ENCODE results near the gene ZYG11A. TPM values are rescaled to one million over a fixed set of nuclear protein-coding genes. Genes with fewer than 3 reads are reported as not detected.
"Not testable (repeated sequence)": the region's sequence is repeated elsewhere in the genome, so short reads cannot be mapped to it uniquely, and the experiment has no call there.

The ZYG11A gene
- not detected for total RNA-seq

DNA sequence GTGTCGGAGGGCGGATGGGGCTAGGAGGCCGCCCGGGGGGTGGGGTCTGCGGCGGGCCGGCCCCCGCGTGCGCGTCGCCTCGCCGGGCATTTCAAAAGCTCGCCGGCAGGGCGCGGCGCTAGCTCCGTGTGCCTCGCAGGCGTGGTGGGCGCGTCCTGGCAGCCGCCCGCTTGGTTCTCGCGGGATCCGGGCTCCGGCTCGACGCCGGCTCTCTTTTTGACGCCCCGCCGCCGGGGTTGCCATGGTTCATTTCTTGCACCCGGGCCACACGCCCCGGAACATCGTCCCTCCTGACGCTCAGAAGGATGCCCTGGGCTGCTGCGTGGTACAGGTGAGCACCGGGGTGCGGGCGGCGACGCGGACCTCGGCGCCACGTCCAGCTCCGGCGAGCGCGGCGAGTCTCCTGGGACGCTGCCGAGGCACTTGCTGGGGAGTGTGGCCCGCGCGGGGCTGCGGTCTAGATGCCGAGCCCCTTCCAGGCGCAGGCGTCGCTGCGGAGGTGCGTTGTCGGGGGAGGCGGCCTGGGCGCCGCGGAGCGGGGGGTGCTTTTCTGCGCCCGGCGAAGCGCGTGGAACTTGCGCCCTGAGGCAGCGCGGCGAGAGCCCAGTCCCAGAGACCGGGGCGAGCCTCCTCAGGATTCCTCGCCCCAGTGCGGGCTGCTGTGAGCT is at the start of gene ZYG11A:
Gene ZYG11A (plus strand): TSS at position 118 of the 668 bp plus-strand sequence. CDS start 124 bp downstream, at position 242.
- peaks cover 0 to 6% of the 10 kb centered on the region in 2 donors for H3K4me1 ChIP-seq
- H3K9me3 ChIP-seq = no peaks in the 10 kb centered on the region
- TF ChIP-seq, protein P1, sequence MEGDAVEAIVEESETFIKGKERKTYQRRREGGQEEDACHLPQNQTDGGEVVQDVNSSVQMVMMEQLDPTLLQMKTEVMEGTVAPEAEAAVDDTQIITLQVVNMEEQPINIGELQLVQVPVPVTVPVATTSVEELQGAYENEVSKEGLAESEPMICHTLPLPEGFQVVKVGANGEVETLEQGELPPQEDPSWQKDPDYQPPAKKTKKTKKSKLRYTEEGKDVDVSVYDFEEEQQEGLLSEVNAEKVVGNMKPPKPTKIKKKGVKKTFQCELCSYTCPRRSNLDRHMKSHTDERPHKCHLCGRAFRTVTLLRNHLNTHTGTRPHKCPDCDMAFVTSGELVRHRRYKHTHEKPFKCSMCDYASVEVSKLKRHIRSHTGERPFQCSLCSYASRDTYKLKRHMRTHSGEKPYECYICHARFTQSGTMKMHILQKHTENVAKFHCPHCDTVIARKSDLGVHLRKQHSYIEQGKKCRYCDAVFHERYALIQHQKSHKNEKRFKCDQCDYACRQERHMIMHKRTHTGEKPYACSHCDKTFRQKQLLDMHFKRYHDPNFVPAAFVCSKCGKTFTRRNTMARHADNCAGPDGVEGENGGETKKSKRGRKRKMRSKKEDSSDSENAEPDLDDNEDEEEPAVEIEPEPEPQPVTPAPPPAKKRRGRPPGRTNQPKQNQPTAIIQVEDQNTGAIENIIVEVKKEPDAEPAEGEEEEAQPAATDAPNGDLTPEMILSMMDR (IDR thresholded peaks at IDR 0.05 in 4 of 5, conservative IDR thresholded peaks at IDR 0.05 in 1 of 5) = peak in 1 of 5 experiments; percentile 28
- no peak for TF ChIP-seq POLR2A (IDR thresholded peaks at IDR 0.05)
- H3K27me3 ChIP-seq = peaks cover 20 to 39% (median 37%) of the 10 kb centered on the region in 3 donors
- intact Hi-C loops (cut with DNase I; ENCODE audit: low total_unique reads) (no loop called here), in situ Hi-C loops (cut with MboI; ENCODE audit: low sequenced_read_pairs in 4 of 4) (no loop called here)
- H3K36me3 ChIP-seq = no peaks in the 10 kb centered on the region
- peak within 1 kb of the TSS; percentile 36 to 61 (median 46) for H3K4me3 ChIP-seq
- H3K27ac ChIP-seq = no peak within 1 kb of the TSS
- DNase-seq (no peak), ATAC-seq (peak; percentile 30 to 47)

DNA sequence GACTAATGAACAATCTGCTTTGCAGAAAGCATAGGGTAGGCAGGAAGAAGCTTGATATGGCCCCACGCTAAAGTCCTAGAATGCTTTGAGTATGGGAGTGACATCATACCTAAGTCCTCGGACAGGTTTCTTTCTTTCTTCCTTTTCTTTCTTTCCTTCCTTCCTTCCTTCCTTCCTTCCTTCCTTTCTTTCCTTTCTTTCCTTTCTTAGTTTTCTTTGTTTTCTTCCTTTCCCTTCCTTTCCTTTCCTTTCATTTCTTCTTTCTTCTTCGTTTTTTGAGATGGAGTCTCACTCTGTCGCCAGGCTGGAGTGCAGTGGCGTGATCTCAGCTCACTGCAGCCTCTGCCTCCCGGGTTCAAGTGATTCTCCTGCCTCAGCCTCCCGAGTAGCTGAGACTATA is 48.8 kb upstream of the ZYG11A start:
- H3K27ac ChIP-seq; in situ Hi-C loops (cut with MboI; ENCODE audit: low sequenced_read_pairs in 4 of 4); H3K9me3 ChIP-seq; intact Hi-C loops (cut with DNase I; ENCODE audit: low total_unique reads); H3K4me1 ChIP-seq; H3K4me3 ChIP-seq; DNase-seq; ATAC-seq; H3K27me3 ChIP-seq: not testable (repeated sequence)
- H3K36me3 ChIP-seq = peaks cover 0 to 70% of the 10 kb centered on the region in 2 donors

DNA sequence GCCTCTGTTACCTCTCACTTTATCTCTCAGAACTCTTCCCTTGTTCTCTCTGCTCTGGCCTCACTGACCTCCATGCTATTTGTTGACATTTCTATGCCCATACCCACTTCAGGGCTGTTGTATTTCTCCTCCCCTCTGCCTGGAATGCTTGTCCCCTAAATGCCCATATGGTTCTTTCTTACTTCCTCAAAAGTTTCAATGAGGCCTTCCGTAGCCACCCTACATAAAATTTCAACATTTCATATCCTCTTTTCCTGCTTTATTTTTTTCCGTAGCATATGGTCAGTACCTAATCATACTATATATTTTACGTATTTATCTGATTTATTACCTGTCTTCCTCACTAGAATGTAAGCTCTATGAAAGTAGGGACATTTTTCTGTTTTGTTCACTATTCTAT is 47.1 kb upstream of the ZYG11A start:
- Histone ChIP-seq H3K4me1 (no peaks in the 10 kb centered on the region), H3K27me3 (no peaks in the 10 kb centered on the region), H3K4me3 (no peak overlapping the region), H3K36me3 (peaks cover 0 to 58% of the 10 kb centered on the region in 2 donors), H3K27ac (no peak overlapping the region), H3K9me3 (no peaks in the 10 kb centered on the region)
- in situ Hi-C loops (cut with MboI; ENCODE audit: low sequenced_read_pairs in 4 of 4) (no loop called here), intact Hi-C loops (cut with DNase I; ENCODE audit: low total_unique reads) (no loop called here)
- DNase-seq = no peak
- ATAC-seq = no peak
- TF ChIP-seq, protein P1 (IDR thresholded peaks at IDR 0.05 in 4 of 5, conservative IDR thresholded peaks at IDR 0.05 in 1 of 5) = no peak
- no peak for TF ChIP-seq POLR2A (IDR thresholded peaks at IDR 0.05)

DNA sequence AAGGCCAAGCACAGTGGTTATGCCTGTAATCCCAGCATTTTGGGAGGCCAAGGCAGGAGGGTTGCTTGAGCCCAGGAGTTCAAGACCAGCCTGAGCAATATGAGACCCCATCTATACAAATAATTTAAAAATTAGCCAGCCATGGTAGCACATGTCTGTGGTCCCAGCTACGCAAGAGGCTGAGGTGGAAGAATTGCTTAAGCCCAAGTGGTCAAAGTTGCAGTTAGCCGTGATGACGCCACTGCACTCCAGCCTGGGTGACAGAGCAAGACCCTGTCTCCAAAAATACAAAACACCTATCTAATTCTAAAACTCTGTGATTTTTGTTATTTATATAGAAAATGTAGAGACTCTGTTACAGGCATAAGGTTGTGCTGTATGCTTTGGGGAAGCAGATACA is 44.2 kb upstream of the ZYG11A start:
- in situ Hi-C loops (cut with MboI; ENCODE audit: low sequenced_read_pairs in 4 of 4) (no loop called here), intact Hi-C loops (cut with DNase I; ENCODE audit: low total_unique reads) (no loop called here)
- Histone ChIP-seq H3K27ac (no peak overlapping the region), H3K36me3 (peaks cover 0 to 56% of the 10 kb centered on the region in 2 donors), H3K9me3 (no peaks in the 10 kb centered on the region), H3K27me3 (no peaks in the 10 kb centered on the region), H3K4me3 (no peak overlapping the region), H3K4me1 (no peaks in the 10 kb centered on the region)
- DNase-seq = no peak
- TF ChIP-seq POLR2A (IDR thresholded peaks at IDR 0.05) = no peak
- TF ChIP-seq, protein P1 (IDR thresholded peaks at IDR 0.05 in 4 of 5, conservative IDR thresholded peaks at IDR 0.05 in 1 of 5) = no peak
- ATAC-seq = no peak

DNA sequence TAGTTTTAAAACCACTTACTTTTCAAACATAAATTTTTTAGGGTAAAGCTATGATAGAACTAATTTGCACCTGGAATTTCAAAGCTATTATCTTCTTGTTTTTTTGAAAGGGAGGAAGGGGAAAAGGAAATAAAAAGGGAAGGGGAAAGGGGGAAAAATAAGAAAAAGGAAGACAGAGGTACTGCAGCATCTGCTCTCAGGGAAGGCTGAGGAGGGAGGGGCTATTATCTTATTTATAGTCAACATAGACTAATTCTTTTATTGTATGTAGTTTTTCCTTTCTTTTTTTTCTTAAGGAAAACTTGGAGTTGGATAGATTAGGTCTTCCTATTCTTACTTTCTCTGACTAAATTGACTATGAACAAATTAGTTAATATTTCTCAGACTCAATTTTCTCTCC is 41.5 kb upstream of the ZYG11A start:
- Histone ChIP-seq H3K4me3 (no peak overlapping the region), H3K36me3 (peaks cover 0 to 59% of the 10 kb centered on the region in 2 donors), H3K4me1 (no peaks in the 10 kb centered on the region), H3K27ac (no peak overlapping the region), H3K27me3 (no peaks in the 10 kb centered on the region), H3K9me3 (no peaks in the 10 kb centered on the region)
- intact Hi-C loops (cut with DNase I; ENCODE audit: low total_unique reads) (no loop called here), in situ Hi-C loops (cut with MboI; ENCODE audit: low sequenced_read_pairs in 4 of 4) (no loop called here)
- ATAC-seq (no peak), DNase-seq (no peak)
- TF ChIP-seq POLR2A (IDR thresholded peaks at IDR 0.05) = no peak
- TF ChIP-seq, protein P1 (IDR thresholded peaks at IDR 0.05 in 4 of 5, conservative IDR thresholded peaks at IDR 0.05 in 1 of 5) = no peak

DNA sequence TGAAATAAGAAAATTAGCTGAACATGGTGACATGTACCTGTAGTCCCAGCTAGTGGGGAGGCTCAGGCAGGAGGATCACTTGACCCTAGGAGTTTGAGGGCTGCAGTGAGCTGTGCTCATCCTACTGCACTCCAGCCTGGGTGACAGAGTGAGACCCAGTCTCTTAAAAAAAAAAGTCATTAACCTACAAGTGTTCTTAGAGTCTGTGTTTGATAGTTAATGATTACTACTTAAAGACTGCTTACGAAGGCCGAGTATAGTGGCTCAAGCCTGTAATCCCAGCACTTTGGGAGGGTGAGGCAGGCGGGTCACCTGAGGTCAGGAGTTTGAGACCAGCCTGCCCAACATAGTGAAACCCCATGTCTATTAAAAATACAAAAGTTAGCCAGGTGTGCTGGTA is 38.5 kb upstream of the ZYG11A start:
- in situ Hi-C loops (cut with MboI; ENCODE audit: low sequenced_read_pairs in 4 of 4); DNase-seq; H3K27ac ChIP-seq; H3K27me3 ChIP-seq; H3K9me3 ChIP-seq; intact Hi-C loops (cut with DNase I; ENCODE audit: low total_unique reads); H3K4me3 ChIP-seq; H3K4me1 ChIP-seq; ATAC-seq: not testable (repeated sequence)
- peaks cover 0 to 49% of the 10 kb centered on the region in 2 donors for H3K36me3 ChIP-seq
